ENCODE measurements around the gene TRIM52.

DNA sequence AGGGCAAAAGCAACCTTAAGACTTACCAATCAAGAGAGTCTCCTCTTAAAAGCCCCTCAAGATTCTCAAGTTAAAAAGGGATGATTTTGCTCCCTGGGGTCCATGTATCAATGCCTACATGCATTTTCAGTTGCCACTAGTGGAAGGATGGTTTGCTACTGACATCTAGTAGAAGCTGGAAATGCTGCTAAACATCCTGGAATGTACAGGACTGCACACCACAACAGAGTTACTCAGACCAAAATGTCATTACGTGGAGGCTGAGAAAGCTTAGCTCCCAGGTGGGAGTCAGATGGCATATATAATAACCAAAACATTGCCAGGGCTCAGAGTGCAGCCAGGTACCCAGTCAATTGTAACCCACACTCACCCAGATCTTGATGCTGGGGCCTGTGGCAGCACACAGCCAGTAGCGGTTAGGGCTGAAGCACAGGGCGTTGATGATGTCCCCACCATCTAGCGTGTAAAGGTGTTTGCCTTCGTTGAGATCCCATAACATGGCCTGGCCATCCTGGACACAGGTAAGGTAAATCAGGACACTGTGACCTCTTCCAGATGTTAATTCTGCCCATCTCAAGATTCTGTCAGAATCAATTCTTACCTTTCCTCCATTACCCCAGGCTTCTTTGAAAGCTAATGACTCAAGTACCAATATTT, 23.1 kb downstream of the TRIM52 start:
- TF ChIP-seq YY1 (IDR thresholded peaks at IDR 0.05; ENCODE audit: low read depth): no peak
- TF ChIP-seq, protein P1, sequence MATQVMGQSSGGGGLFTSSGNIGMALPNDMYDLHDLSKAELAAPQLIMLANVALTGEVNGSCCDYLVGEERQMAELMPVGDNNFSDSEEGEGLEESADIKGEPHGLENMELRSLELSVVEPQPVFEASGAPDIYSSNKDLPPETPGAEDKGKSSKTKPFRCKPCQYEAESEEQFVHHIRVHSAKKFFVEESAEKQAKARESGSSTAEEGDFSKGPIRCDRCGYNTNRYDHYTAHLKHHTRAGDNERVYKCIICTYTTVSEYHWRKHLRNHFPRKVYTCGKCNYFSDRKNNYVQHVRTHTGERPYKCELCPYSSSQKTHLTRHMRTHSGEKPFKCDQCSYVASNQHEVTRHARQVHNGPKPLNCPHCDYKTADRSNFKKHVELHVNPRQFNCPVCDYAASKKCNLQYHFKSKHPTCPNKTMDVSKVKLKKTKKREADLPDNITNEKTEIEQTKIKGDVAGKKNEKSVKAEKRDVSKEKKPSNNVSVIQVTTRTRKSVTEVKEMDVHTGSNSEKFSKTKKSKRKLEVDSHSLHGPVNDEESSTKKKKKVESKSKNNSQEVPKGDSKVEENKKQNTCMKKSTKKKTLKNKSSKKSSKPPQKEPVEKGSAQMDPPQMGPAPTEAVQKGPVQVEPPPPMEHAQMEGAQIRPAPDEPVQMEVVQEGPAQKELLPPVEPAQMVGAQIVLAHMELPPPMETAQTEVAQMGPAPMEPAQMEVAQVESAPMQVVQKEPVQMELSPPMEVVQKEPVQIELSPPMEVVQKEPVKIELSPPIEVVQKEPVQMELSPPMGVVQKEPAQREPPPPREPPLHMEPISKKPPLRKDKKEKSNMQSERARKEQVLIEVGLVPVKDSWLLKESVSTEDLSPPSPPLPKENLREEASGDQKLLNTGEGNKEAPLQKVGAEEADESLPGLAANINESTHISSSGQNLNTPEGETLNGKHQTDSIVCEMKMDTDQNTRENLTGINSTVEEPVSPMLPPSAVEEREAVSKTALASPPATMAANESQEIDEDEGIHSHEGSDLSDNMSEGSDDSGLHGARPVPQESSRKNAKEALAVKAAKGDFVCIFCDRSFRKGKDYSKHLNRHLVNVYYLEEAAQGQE (IDR thresholded peaks at IDR 0.05; ENCODE audit: low read depth): no peak
- TF ChIP-seq ZBTB7A (IDR thresholded peaks at IDR 0.05; ENCODE audit: low read depth): no peak
- TF ChIP-seq, protein P2, sequence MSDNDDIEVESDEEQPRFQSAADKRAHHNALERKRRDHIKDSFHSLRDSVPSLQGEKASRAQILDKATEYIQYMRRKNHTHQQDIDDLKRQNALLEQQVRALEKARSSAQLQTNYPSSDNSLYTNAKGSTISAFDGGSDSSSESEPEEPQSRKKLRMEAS (IDR thresholded peaks at IDR 0.05): no peak
- TF ChIP-seq CEBPB (IDR thresholded peaks at IDR 0.05): no peak

All from Ishikawa (cell line).